ENCODE data around the gene NWD2.

GRCh38 chr4:37475776-37476175 is 231.2 kb downstream of the NWD2 start:
- TF ChIP-seq CTCF (conservative IDR thresholded peaks at IDR 0.05; ENCODE audit: low read length) (no peak), EZH2phosphoT487 (IDR thresholded peaks at IDR 0.05; ENCODE audit: borderline replicate concordance) (no peak)
